ENCODE data around the gene SCT. TPM values are rescaled to one million over a fixed set of nuclear protein-coding genes. Genes with fewer than 3 reads are reported as not detected.

Gene SCT
- total RNA-seq, 1 donor from 2014 or later: 0.81 TPM

- DNase-seq (ENCODE audit: low spot score): peak; percentile 77
- ATAC-seq: peak; percentile 79
These were observed 2.8 kb downstream of the SCT start for GRCh38 chr11:623999-624704.

GRCh38 chr11:623349-623869 lies 3.6 kb downstream of the SCT start:
- ATAC-seq (no peak), DNase-seq (ENCODE audit: low spot score) (no peak)

DNA sequence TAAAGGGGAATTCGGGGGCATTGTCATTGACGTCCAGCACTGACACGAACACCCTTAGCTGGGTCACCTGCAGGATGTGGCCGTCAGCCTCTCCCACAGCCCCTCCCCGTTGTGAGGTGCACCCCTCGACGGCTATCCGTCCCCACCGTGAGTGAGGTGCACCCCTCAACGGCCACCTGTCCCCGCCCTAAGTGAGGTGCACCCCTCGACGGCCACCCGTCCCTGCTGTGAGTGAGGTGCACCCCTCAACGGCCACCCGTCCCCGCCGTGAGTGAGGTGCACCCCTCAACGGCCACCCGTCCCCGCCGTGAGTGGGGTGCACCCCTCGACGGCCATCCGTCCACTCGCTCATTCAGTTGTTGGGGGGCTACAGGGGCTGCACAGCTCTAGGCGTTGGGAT lies 5.1 kb downstream of the SCT start:
- ATAC-seq: no peak
- DNase-seq (ENCODE audit: low spot score): no peak

DNA sequence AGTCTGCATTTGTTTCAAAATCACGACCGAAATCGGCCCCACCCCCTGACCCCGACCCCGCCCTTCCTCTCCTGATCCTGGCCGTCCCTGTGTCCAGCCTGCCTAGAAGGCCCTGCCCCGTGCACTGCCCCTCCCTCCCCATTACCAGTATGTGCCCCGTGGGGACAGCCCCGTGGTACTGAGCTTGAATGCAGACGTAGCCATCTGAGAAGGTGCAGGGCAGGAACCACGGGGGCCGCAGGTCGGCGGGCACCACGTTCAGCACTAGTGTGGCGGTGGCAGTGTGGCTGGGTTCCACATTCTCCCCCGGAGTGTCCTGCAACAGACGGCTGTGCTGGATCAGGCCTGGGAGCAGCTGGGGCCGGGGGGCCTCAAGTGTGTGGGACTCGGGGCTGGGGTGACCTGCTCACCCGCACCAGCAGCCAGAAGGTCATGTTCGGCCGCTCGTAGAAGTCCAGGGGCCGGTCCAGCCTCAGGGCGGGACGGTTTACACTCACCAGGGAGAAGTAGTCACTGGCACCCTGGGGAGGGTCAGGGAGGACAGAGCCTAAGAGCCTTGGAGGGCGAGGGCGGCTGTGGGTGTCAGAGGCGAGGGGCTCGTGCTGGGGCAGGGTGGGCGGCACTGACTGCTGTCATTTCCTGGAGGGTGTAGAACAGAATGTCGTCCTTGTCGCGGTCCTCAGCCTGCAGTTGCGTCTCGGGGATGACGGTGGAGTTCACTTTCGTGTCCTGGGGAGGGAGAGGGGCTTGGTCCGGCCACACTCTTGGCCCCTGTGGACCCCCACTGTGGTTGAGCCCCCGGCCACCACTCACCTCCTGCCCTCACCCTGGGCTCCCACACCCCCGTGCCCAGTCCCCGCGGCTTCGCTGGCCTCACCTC lies 5.8 kb downstream of the SCT start:
- ATAC-seq (no peak), DNase-seq (ENCODE audit: low spot score) (no peak)

- ATAC-seq (no peak), DNase-seq (ENCODE audit: low spot score) (no peak)
These were observed 6.8 kb downstream of the SCT start for GRCh38 chr11:620201-620600.

- no peak for ATAC-seq
These were observed 7.3 kb downstream of the SCT start for GRCh38 chr11:619628-620050.

GRCh38 chr11:618856-619627 lies 7.9 kb downstream of the SCT start:
- no peak for DNase-seq (ENCODE audit: low spot score)
- ATAC-seq: no peak

More at GRCh38 chr11:619628-620050, 7.3 kb downstream of the SCT start:
- peak; percentile 48 for DNase-seq (ENCODE audit: low spot score)

GRCh38 chr11:617912-618682 lies 8.9 kb downstream of the SCT start:
- ATAC-seq: no peak
- peak; percentile 51 for DNase-seq (ENCODE audit: low spot score)

- ATAC-seq (no peak), DNase-seq (ENCODE audit: low spot score) (peak; percentile 52)
These were observed 9.6 kb downstream of the SCT start for GRCh38 chr11:617199-617911.

DNA sequence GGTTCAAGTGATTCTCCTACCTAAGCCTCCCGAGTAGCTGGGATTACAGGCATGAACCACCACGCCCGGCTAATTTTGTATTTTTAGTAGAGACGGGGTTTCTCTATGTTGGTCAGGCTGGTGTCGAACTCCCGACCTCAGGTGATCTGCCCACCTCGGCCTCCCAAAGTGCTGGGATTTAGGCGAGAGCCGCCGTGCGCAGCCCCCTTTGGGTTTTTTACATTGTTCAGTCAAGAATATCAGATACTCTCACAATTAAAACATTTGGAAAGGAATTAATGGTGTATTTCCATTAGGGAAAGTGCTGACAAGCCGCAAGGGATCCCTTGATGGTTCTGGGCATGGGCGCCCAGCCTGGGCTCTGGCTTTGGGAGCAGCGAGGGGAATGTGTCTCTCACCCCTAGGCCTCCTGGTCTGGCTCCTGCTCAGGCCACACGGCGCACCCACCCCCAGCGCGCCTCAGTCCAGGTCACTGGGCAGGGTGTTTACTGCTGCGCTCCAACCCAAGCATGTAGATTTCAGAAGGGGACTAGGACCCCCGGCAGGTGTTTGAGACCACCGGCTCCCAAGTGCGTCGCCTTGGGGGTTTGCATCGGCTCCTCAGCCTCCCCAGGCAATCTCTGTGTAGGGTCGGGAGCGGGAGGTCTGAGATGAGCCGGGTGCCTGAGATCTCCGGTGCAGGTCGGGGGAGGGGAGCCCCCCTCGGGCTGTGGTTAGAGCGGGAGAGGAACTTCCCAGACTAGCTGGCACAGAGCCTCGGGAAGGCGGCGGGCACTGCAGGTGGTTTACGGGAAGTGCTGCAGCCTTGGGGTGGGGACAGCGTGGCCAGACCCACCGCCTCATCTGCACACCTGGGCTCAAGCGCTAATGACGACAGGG lies 10.4 kb downstream of the SCT start:
- ATAC-seq (no peak), DNase-seq (ENCODE audit: low spot score) (peak; percentile 59)

DNA sequence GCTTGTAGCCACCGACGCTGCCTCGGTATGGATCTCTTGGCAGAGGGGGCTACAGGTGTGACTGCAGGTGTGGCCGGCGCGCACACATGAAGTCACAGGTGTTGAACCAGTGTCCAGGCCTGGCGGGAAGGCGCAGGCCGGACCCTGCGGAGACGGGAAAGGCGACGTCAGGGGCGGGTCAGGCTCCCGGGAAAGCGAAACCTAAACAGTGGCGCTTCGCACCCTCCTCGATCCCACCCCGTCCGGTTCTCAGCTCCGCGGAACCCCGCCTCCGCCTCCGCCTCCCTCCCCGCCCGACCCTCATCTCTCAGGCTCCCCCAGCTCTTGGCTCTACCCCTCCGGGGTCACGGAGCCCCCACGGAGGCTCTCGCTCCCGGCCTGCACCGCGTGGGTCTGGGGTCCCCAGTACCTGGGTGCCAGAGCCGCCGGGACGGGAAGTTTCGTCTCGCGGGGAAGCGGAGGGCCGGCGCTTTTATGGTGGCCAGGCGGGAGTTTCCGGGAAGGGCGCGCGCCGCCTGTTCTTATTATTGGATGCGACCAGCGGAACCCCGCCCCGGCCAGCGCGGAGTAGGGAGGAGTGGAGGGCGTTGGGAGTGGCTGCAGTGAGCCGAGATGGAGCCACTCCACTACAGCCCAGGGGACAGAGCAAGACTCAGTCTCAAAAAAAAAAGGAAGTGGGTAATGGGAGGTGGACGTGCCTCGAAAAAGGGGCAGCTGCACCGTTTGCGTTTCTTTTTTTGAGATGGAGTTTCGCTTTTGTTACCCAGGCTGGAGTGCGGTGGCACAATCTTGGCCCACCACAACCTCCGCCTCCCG lies 11.3 kb downstream of the SCT start, which contains the start of gene IRF7:
Gene IRF7 (minus strand): TSS at position 447 of the 816 bp plus-strand sequence. CDS start 586 bp downstream, outside the sequence.
- peak; percentile 62 for ATAC-seq

GRCh38 chr11:614623-615503 lies 12.1 kb downstream of the SCT start:
- peak; percentile 93 for DNase-seq (ENCODE audit: low spot score)
- ATAC-seq: peak; percentile 46

More for the DNA sequence above, 11.3 kb downstream of the SCT start, which contains the start of gene IRF7:
- peak; percentile 95 for DNase-seq (ENCODE audit: low spot score)

DNA sequence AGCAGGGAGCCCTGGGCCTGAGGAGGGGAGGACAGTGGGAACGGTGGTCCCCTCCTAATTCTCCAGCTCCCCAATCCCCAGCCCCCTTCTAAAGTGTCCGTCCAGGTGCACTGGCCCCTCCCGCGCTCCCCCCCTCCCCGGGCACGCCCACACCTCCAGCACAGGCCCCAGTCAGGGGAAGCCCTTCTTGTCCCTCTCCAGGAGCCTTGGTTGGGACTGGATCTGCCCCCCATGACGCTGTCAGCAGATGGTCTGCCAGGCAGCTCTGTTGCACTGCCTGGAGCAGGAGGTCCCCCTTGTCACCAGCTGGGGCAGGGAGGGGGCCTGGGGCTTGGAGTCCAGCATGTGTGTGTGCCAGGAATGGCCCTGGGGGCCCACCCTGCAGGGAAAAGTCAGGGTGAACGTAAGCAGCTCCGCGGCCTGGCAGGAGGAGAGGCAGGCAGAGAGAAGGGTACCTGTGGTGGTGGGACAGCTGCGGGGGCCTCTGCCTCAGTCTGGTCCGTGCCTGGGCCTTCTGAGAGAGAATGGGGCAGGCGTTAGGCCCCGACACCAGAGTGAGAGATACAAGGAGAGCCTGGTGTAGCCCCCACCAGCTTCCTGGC lies 12.9 kb downstream of the SCT start:
- DNase-seq (ENCODE audit: low spot score) (no peak), ATAC-seq (no peak)

DNA sequence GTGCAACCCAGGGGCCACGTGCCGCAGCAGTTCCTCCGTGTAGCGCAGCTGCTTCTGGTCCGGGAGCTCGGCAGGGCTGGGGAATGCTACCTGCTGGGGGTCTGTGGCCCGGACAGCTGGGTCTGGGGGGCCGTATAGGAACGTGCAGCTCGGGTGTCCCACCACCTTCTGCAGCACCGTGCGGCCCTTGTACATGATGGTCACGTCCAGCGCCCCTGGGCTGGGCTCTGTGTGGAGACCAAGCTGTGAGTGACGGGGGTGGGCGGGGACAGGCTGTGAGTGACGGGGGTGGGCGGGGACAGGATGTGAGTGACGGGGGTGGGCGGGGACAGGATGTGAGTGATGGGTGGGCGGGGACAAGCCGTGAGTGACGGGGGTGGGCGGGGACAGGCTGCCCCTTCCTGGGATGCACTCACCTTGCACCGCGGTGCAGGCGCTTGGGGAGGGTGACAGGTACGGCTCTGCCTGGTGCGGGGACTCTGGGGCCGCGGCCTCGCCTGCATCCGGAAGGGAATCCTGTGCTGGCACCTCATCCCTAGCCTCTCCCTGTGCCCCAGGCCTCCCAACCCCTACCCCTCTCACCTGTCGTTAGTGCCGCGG lies 13.5 kb downstream of the SCT start:
- ATAC-seq (peak; percentile 27), DNase-seq (ENCODE audit: low spot score) (peak; percentile 79)

GRCh38 chr11:612961-613300 lies 14.1 kb downstream of the SCT start:
- no peak for DNase-seq (ENCODE audit: low spot score)
- no peak for ATAC-seq
